ENCODE results near the gene MBIP.

The MBIP gene

DNA sequence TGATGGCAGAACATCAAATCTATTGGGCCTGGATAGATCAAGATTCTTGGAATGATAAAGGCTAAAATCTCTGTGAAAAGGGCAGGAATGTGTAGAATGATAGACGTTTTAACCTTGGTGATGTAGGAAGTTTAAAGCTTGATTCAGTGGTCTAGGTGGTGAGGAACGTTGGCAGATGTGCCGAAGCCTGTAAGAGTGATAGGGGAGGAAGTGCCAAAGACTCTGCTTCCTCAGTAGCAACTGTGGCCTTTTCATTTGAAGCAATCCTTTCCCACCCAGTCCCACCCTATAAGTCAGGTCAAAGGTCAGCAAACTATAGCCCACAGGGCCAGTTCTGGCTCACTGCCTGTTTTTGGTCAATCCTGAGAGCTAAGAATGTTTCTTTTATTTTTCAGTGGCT, 62.2 kb downstream of the MBIP start:
- no peak for DNase-seq

DNA sequence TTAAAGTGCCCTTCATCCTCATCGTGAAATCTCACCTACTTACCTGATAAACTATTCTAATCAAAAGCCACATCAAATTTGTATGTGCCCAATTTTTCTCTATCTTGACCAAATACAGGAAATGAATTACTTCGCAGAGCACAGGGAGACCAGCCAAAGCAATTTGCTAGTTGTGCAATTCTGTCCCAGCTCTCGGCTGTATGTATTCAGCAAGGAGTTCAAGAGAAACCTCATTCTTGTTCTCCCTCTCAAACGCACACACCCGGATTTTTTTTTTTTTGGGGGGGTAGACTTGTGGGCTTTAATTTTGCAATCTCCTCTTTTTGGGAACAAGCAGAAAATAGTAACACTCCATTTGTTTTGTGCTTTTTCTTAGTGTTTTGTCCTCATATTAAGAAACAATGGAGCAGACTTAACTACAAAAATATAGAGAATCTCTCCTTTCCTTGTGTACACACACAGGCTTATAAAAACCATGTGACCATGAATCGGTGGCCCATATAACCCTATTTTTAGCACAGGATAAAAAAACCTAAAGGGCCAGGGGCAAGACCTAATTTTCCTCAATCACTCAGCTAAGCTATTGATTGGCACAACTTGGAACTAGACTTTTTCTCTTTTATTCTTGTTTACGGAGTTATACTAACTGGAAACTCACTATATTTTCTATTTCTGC, 64.2 kb downstream of the MBIP start:
- DNase-seq: no peak

DNA sequence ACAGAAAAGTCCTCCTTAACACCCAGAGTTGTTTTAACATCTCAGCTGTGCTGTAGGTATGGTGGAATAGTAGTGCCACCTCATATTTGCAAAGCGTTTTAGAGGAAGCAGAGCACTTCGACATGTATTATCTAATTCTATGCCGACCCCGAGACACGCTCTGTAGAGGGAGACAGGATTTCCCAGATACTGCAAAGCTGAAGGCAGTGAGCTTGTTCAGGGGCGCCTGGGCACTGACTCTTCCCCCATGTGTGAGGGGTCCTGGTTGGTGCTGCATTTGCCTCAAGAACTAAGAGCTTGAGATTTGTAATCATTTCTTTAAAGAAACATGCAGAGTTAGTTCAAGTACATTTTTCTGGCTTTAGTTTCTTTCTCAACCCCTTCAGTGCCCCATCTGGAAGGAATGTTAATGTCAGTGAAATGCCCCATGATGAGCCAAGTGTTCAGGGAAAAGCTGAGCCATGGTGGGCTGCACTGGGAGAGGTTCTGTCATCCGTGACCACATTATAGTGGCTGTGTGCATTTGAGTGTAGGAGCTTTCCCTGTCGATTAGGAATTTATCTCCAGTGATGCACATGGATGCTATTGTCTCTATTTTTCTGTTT, 66.3 kb downstream of the MBIP start:
- DNase-seq: no peak
